22Rv1 (cell line): ENCODE data around the gene C11orf98.

Experiments used
- ZFX ChIP-seq: fragments of 450-650 bp; IDR thresholded peaks from 2 replicates; pipeline ENCODE4 v1.6.1; 2017; ENCODE audit warnings: antibody characterized with exemption, borderline replicate concordance
- TF ChIP-seq, protein P1 (sequence below): fragments of 450-650 bp; IDR thresholded peaks from 2 replicates; pipeline ENCODE4 v1.5.1; 2017; ENCODE audit warnings: mild to moderate bottlenecking

DNA sequence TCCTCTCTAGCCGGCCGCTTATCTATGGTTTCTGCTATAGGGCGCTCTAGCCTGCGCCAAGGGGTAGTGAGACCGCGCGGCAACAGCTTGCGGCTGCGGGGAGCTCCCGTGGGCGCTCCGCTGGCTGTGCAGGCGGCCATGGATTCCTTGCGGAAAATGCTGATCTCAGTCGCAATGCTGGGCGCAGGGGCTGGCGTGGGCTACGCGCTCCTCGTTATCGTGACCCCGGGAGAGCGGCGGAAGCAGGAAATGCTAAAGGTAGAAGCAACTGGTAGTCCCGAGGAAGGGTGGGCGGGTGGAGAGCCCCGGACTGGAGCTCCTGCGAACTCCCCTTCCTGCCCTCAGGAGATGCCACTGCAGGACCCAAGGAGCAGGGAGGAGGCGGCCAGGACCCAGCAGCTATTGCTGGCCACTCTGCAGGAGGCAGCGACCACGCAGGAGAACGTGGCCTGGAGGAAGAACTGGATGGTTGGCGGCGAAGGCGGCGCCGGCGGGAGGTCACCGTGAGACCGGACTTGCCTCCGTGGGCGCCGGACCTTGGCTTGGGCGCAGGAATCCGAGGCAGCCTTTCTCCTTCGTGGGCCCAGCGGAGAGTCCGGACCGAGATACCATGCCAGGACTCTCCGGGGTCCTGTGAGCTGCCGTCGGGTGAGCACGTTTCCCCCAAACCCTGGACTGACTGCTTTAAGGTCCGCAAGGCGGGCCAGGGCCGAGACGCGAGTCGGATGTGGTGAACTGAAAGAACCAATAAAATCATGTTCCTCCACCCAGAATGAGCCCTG is 6.8 kb upstream of the C11orf98 start, which contains the start of the genes LBHD1 and UQCC3:
- TF ChIP-seq, protein P1, sequence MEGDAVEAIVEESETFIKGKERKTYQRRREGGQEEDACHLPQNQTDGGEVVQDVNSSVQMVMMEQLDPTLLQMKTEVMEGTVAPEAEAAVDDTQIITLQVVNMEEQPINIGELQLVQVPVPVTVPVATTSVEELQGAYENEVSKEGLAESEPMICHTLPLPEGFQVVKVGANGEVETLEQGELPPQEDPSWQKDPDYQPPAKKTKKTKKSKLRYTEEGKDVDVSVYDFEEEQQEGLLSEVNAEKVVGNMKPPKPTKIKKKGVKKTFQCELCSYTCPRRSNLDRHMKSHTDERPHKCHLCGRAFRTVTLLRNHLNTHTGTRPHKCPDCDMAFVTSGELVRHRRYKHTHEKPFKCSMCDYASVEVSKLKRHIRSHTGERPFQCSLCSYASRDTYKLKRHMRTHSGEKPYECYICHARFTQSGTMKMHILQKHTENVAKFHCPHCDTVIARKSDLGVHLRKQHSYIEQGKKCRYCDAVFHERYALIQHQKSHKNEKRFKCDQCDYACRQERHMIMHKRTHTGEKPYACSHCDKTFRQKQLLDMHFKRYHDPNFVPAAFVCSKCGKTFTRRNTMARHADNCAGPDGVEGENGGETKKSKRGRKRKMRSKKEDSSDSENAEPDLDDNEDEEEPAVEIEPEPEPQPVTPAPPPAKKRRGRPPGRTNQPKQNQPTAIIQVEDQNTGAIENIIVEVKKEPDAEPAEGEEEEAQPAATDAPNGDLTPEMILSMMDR, result no peak
- TF ChIP-seq ZFX, result no peak
